Mesenchymal stem cell (in vitro differentiated cells and primary cell): ENCODE measurements around the gene MAP3K14.

ENCODE experiments used
- DNase-seq: peaks from one replicate; pipeline ENCODE4 v3.0.0-alpha.2; 2013
- H2AFZ ChIP-seq: one replicate; pipeline ENCODE4 v1.6.1; 2013; ENCODE audit warnings: low read depth, mild to moderate bottlenecking, control low read depth, inconsistent platforms, low read length, moderate library complexity
- H2AK5ac ChIP-seq: 2 replicates; pipeline ENCODE4 v1.6.1; 2013; ENCODE audit warnings: low read length, moderate library complexity, mild to moderate bottlenecking, inconsistent platforms; ENCODE audit not compliant: severe bottlenecking
- H2BK120ac ChIP-seq: one replicate; pipeline ENCODE4 v1.6.1; 2013; ENCODE audit warnings: low read depth, mild to moderate bottlenecking, inconsistent platforms, low read length, moderate library complexity
- H2BK12ac ChIP-seq, 2 experiments: one replicate each; pipeline ENCODE4 v1.6.1; 2013; ENCODE audit warnings: inconsistent platforms in 2 of 2, low read length in 2 of 2, mild to moderate bottlenecking in 2 of 2, moderate library complexity in 2 of 2, control low read depth in 1 of 2
- H2BK15ac ChIP-seq: one replicate; pipeline ENCODE4 v1.6.1; 2013; ENCODE audit warnings: mild to moderate bottlenecking, low read depth, inconsistent platforms; ENCODE audit not compliant: poor library complexity, severe bottlenecking
- H2BK5ac ChIP-seq: 2 replicates; pipeline ENCODE4 v1.6.1; 2013; ENCODE audit warnings: low read depth, mild to moderate bottlenecking, low read length, control low read depth, inconsistent platforms; ENCODE audit not compliant: poor library complexity, severe bottlenecking
- H3K14ac ChIP-seq, 2 experiments: one replicate each; pipeline ENCODE4 v1.6.1; 2013; ENCODE audit warnings: inconsistent platforms in 2 of 2, low read length in 2 of 2, control low read depth in 1 of 2, mild to moderate bottlenecking in 1 of 2, moderate library complexity in 1 of 2
- H3K18ac ChIP-seq, 2 experiments: one replicate each; pipeline ENCODE4 v1.6.1; 2013; ENCODE audit warnings: inconsistent platforms in 2 of 2, low read length in 2 of 2, control low read depth in 1 of 2, low read depth in 1 of 2, mild to moderate bottlenecking in 1 of 2
- H3K23ac ChIP-seq, 2 experiments: one replicate each; pipeline ENCODE4 v1.6.1; 2013; ENCODE audit warnings: inconsistent platforms in 2 of 2, low read length in 2 of 2, mild to moderate bottlenecking in 2 of 2, moderate library complexity in 2 of 2, control low read depth in 1 of 2
- H3K27ac ChIP-seq: 2 replicates; pipeline ENCODE4 v1.5.1; 2013; ENCODE audit warnings: mild to moderate bottlenecking, moderate library complexity, low read length, control low read depth, inconsistent platforms; ENCODE audit not compliant: poor library complexity, severe bottlenecking
- H3K27me3 ChIP-seq, 2 experiments: 2 replicates each; pipeline versions ENCODE4 v1.6.1 to v1.7.0; 2013; ENCODE audit warnings: low read length in 2 of 2, mild to moderate bottlenecking in 2 of 2, moderate library complexity in 2 of 2, control low read depth in 1 of 2, inconsistent platforms in 1 of 2; ENCODE audit not compliant: control insufficient read depth in 1 of 2, insufficient read depth in 1 of 2
- H3K36me3 ChIP-seq, 2 experiments: 2 replicates each; pipeline versions ENCODE4 v1.6.1 to v1.7.0; 2013; ENCODE audit warnings: low read length in 2 of 2, control low read depth in 1 of 2, inconsistent platforms in 1 of 2, low read depth in 1 of 2, mild to moderate bottlenecking in 1 of 2; ENCODE audit not compliant: insufficient read depth in 2 of 2, control insufficient read depth in 1 of 2
- H3K4ac ChIP-seq, 2 experiments: one replicate each; pipeline ENCODE4 v1.6.1; 2013; ENCODE audit warnings: inconsistent platforms in 2 of 2, low read length in 2 of 2, mild to moderate bottlenecking in 2 of 2, moderate library complexity in 2 of 2, control low read depth in 1 of 2, low read depth in 1 of 2
- H3K4me1 ChIP-seq: 2 replicates; pipeline ENCODE4 v1.6.1; 2013; ENCODE audit warnings: low read depth, low read length, control low read depth; ENCODE audit not compliant: control insufficient read depth, insufficient read depth
- H3K4me2 ChIP-seq: 2 replicates; pipeline ENCODE4 v1.6.1; 2013; ENCODE audit warnings: low read length, mild to moderate bottlenecking, inconsistent platforms; ENCODE audit not compliant: poor library complexity, severe bottlenecking
- H3K4me3 ChIP-seq, 2 experiments: 2 replicates each; pipeline versions ENCODE4 v1.5.1 to v1.7.0; 2013; ENCODE audit warnings: low read length in 2 of 2, mild to moderate bottlenecking in 2 of 2, control low read depth in 1 of 2, low read depth in 1 of 2; ENCODE audit not compliant: insufficient read depth in 1 of 2
- H3K79me1 ChIP-seq: replicated peaks from 2 replicates; pipeline ENCODE4 v1.6.1; 2013; ENCODE audit warnings: mild to moderate bottlenecking, control low read depth, low read length, inconsistent platforms; ENCODE audit not compliant: poor library complexity, severe bottlenecking
- H3K9ac ChIP-seq: 2 replicates; pipeline ENCODE4 v1.7.0; 2013; ENCODE audit warnings: mild to moderate bottlenecking, low read length, moderate library complexity
- H3K9me3 ChIP-seq: 2 replicates; pipeline ENCODE4 v1.7.0; 2013; ENCODE audit warnings: mild to moderate bottlenecking, low read length; ENCODE audit not compliant: control insufficient read depth
- H4K8ac ChIP-seq: one replicate; pipeline ENCODE4 v1.6.1; 2013; ENCODE audit warnings: inconsistent platforms, mild to moderate bottlenecking, low read length, moderate library complexity
- H4K91ac ChIP-seq: one replicate; pipeline ENCODE4 v1.6.1; 2013; ENCODE audit warnings: mild to moderate bottlenecking, low read length, inconsistent platforms
- WGBS: methylation state at CpG from one replicate; pipeline ENCODE4 v1.1.7; 2013; ENCODE audit warnings: mixed read lengths; 5-methylcytosine and 5-hydroxymethylcytosine counted together

Gene MAP3K14

GRCh38 chr17:45277216-45277849, 39.5 kb downstream of the MAP3K14 start:
- H3K79me1 ChIP-seq = peaks cover 24% of the 10 kb centered on the region
- H3K4me2 ChIP-seq = no peak overlapping the region
- peak overlapping the region; percentile 28 for H3K9ac ChIP-seq
- H2BK15ac ChIP-seq = no peak overlapping the region
- no peak overlapping the region for H3K23ac ChIP-seq
- H2BK5ac ChIP-seq = peak overlapping the region; percentile 75
- peaks cover 43 to 49% of the 10 kb centered on the region in 2 experiments for H3K36me3 ChIP-seq
- H2AFZ ChIP-seq = no peak overlapping the region
- no peak overlapping the region for H3K4ac ChIP-seq
- H2AK5ac ChIP-seq = peak overlapping the region; percentile 19
- H4K8ac ChIP-seq = no peak overlapping the region
- H4K91ac ChIP-seq = no peak overlapping the region
- no peak overlapping the region for H3K14ac ChIP-seq
- peak overlapping the region; percentile 25 for H3K27ac ChIP-seq
- 50% methylated on average over 16 of the region's 16 CpGs for WGBS
- H2BK12ac ChIP-seq = no peak overlapping the region
- no peaks in the 10 kb centered on the region for H3K9me3 ChIP-seq
- no peaks in the 10 kb centered on the region for H3K27me3 ChIP-seq
- peaks cover 21% of the 10 kb centered on the region for H3K4me1 ChIP-seq
- peak; percentile 91 for DNase-seq
- H2BK120ac ChIP-seq = no peak overlapping the region
- no peak overlapping the region for H3K4me3 ChIP-seq
- H3K18ac ChIP-seq = peak overlapping the region in 1 of 2 experiments; percentile 57

GRCh38 chr17:45276031-45276430, 40.8 kb downstream of the MAP3K14 start:
- no peak overlapping the region for H3K27ac ChIP-seq
- H2BK12ac ChIP-seq = no peak overlapping the region

GRCh38 chr17:45274033-45274432, 42.8 kb downstream of the MAP3K14 start:
- no peak overlapping the region for H2BK5ac ChIP-seq
- WGBS = 87% methylated on average over 5 of the region's 5 CpGs

More at GRCh38 chr17:45276031-45276430, 40.8 kb downstream of the MAP3K14 start:
- no peak overlapping the region for H3K23ac ChIP-seq
- peaks cover 48 to 49% of the 10 kb centered on the region in 2 experiments for H3K36me3 ChIP-seq
- H2BK15ac ChIP-seq = no peak overlapping the region
- no peak overlapping the region for H2AFZ ChIP-seq
- no peak overlapping the region for H3K9ac ChIP-seq
- H3K14ac ChIP-seq = no peak overlapping the region
- peak; percentile 76 for DNase-seq
- H2BK5ac ChIP-seq = no peak overlapping the region
- no peak overlapping the region for H3K4me3 ChIP-seq
- H3K18ac ChIP-seq = no peak overlapping the region
- H3K4ac ChIP-seq = no peak overlapping the region
- H3K4me1 ChIP-seq = peaks cover 21% of the 10 kb centered on the region
- 69% methylated on average over 6 of the region's 6 CpGs for WGBS
- H3K79me1 ChIP-seq = peaks cover 24% of the 10 kb centered on the region
- no peak overlapping the region for H2BK120ac ChIP-seq
- no peak overlapping the region for H4K91ac ChIP-seq
- H4K8ac ChIP-seq = no peak overlapping the region
- no peak overlapping the region for H3K4me2 ChIP-seq
- H2AK5ac ChIP-seq = peak overlapping the region; percentile 6
- H3K27me3 ChIP-seq = no peaks in the 10 kb centered on the region
- no peaks in the 10 kb centered on the region for H3K9me3 ChIP-seq

GRCh38 chr17:45273551-45273957, 43.3 kb downstream of the MAP3K14 start:
- DNase-seq = no peak
- Histone ChIP-seq H3K14ac (no peak overlapping the region), H3K36me3 (peaks cover 59 to 61% of the 10 kb centered on the region in 2 experiments), H3K23ac (no peak overlapping the region), H3K4ac (no peak overlapping the region), H3K9me3 (no peaks in the 10 kb centered on the region), H3K27ac (no peak overlapping the region), H3K79me1 (peaks cover 32% of the 10 kb centered on the region), H3K27me3 (peaks cover 0 to 13% of the 10 kb centered on the region in 2 experiments), H3K4me2 (no peak overlapping the region), H4K91ac (no peak overlapping the region), H2AFZ (no peak overlapping the region), H2AK5ac (no peak overlapping the region), H3K18ac (no peak overlapping the region), H3K4me1 (peaks cover 19% of the 10 kb centered on the region), H2BK5ac (no peak overlapping the region), H4K8ac (peak overlapping the region; percentile 57), H2BK12ac (peak overlapping the region in 1 of 2 experiments; percentile 3), H3K9ac (peak overlapping the region; percentile 23), H2BK15ac (no peak overlapping the region), H2BK120ac (no peak overlapping the region), H3K4me3 (no peak overlapping the region)
- 84% methylated on average over 15 of the region's 16 CpGs for WGBS

More at GRCh38 chr17:45274033-45274432, 42.8 kb downstream of the MAP3K14 start:
- H2AFZ ChIP-seq = no peak overlapping the region
- H3K18ac ChIP-seq = no peak overlapping the region
- no peaks in the 10 kb centered on the region for H3K9me3 ChIP-seq
- H2BK120ac ChIP-seq = no peak overlapping the region
- H3K23ac ChIP-seq = no peak overlapping the region
- H3K4me3 ChIP-seq = no peak overlapping the region
- no peak overlapping the region for H3K4me2 ChIP-seq
- peaks cover 59 to 61% of the 10 kb centered on the region in 2 experiments for H3K36me3 ChIP-seq
- no peak overlapping the region for H2BK12ac ChIP-seq
- H3K9ac ChIP-seq = peak overlapping the region; percentile 23
- DNase-seq = no peak
- no peak overlapping the region for H2BK15ac ChIP-seq
- H3K27ac ChIP-seq = no peak overlapping the region
- H4K8ac ChIP-seq = peak overlapping the region; percentile 39
- H3K4ac ChIP-seq = no peak overlapping the region
- H3K79me1 ChIP-seq = peaks cover 31% of the 10 kb centered on the region
- no peak overlapping the region for H3K14ac ChIP-seq
- H4K91ac ChIP-seq = no peak overlapping the region
- H2AK5ac ChIP-seq = no peak overlapping the region
- peaks cover 0 to 10% of the 10 kb centered on the region in 2 experiments for H3K27me3 ChIP-seq
- peaks cover 19% of the 10 kb centered on the region for H3K4me1 ChIP-seq
